ENCODE results near the gene UNC79. TPM values are rescaled to one million over a fixed set of nuclear protein-coding genes. Genes with fewer than 3 reads are reported as not detected.

Gene UNC79
- total and polyA plus RNA-seq, 7 experiments from 2014 or later: 0.05 to 0.15 (median 0.08) TPM; not detected in 3

DNA sequence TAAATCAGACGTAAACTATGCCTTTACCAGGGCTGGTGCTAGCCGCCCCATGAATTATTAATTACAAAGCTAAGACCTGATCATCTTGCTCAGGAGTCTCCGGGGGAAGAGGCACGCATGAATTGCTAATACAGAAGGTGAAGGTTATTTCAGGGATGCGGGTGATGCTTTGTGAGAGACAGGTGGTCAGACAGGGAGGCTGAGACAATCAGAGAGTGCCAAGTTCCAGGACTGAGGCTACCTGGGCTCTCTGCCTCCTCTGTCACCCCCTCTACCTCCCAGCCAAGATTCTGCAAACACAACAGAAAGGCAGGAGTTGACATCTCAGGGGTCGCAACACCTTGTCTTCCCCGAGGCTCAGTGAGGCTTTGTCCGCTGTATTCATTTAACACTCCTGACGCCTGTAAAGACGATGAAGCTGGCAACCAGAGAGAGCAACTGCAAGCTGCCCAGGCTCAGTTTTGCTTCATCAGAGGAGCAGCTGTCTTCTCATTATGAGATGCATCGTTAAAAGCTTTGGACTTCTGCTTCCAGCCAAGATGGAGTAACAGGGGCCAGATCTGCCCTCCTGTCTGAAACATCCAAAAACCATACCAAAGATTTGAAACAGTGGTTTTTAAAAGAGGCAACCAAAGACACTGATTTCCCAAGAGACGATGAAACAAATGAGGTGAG lies 311.0 kb downstream of the UNC79 start:
- peaks cover 3 to 15% (median 12%) of the 10 kb centered on the region in 5 donors for H3K27me3 Mint-ChIP-seq
- ATAC-seq: no peak
- ChIA-PET CTCF (no interaction called here), POLR2A (no interaction called here)
- no peaks in the 10 kb centered on the region for H3K36me3 Mint-ChIP-seq
- Histone ChIP-seq H3K4me1 (ENCODE audit: control insufficient read depth in 2 of 2, insufficient read depth in 2 of 2, low read length in 2 of 2) (no peaks in the 10 kb centered on the region), H3K27ac (ENCODE audit: low read depth, low read length) (no peak overlapping the region), H3K4me3 (ENCODE audit: low read length) (no peak overlapping the region), H3K36me3 (ENCODE audit: control insufficient read depth in 2 of 3, insufficient read depth in 3 of 3, low read length in 3 of 3) (no peaks in the 10 kb centered on the region), H3K9me3 (ENCODE audit: control insufficient read depth in 2 of 3, low read length in 3 of 3) (no peaks in the 10 kb centered on the region), H3K27me3 (ENCODE audit: control insufficient read depth in 2 of 2, insufficient read depth in 2 of 2, low read length in 2 of 2) (no peaks in the 10 kb centered on the region)
- H3K27ac Mint-ChIP-seq: no peak overlapping the region
- no peaks in the 10 kb centered on the region for H3K4me1 Mint-ChIP-seq
- no peaks in the 10 kb centered on the region for H3K9me3 Mint-ChIP-seq
- DNase-seq: no peak
- H3K4me3 Mint-ChIP-seq: no peak overlapping the region
- intact Hi-C loops (cut with micrococcal nuclease): no loop called here

GRCh38 chr14:93742761-93743160 lies 312.0 kb downstream of the UNC79 start:
- H3K27me3 Mint-ChIP-seq: peaks cover 3 to 8% (median 5%) of the 10 kb centered on the region in 5 donors
- DNase-seq: no peak
- H3K4me1 Mint-ChIP-seq: peaks cover 0 to 1% (median 0%) of the 10 kb centered on the region in 7 donors
- ChIA-PET CTCF (no interaction called here), POLR2A (no interaction called here)
- H3K27ac Mint-ChIP-seq: no peak overlapping the region
- ATAC-seq: no peak
- H3K9me3 Mint-ChIP-seq: peaks cover 0 to 4% (median 0%) of the 10 kb centered on the region in 11 donors
- Histone ChIP-seq H3K36me3 (ENCODE audit: control insufficient read depth in 2 of 3, insufficient read depth in 3 of 3, low read length in 3 of 3) (no peaks in the 10 kb centered on the region), H3K4me3 (ENCODE audit: low read length) (no peak overlapping the region), H3K4me1 (ENCODE audit: control insufficient read depth in 2 of 2, insufficient read depth in 2 of 2, low read length in 2 of 2) (no peaks in the 10 kb centered on the region), H3K9me3 (ENCODE audit: control insufficient read depth in 2 of 3, low read length in 3 of 3) (no peaks in the 10 kb centered on the region), H3K27me3 (ENCODE audit: control insufficient read depth in 2 of 2, insufficient read depth in 2 of 2, low read length in 2 of 2) (no peaks in the 10 kb centered on the region), H3K27ac (ENCODE audit: low read depth, low read length) (no peak overlapping the region)
- H3K4me3 Mint-ChIP-seq: no peak overlapping the region
- no peaks in the 10 kb centered on the region for H3K36me3 Mint-ChIP-seq
- intact Hi-C loops (cut with micrococcal nuclease): no loop called here

DNA sequence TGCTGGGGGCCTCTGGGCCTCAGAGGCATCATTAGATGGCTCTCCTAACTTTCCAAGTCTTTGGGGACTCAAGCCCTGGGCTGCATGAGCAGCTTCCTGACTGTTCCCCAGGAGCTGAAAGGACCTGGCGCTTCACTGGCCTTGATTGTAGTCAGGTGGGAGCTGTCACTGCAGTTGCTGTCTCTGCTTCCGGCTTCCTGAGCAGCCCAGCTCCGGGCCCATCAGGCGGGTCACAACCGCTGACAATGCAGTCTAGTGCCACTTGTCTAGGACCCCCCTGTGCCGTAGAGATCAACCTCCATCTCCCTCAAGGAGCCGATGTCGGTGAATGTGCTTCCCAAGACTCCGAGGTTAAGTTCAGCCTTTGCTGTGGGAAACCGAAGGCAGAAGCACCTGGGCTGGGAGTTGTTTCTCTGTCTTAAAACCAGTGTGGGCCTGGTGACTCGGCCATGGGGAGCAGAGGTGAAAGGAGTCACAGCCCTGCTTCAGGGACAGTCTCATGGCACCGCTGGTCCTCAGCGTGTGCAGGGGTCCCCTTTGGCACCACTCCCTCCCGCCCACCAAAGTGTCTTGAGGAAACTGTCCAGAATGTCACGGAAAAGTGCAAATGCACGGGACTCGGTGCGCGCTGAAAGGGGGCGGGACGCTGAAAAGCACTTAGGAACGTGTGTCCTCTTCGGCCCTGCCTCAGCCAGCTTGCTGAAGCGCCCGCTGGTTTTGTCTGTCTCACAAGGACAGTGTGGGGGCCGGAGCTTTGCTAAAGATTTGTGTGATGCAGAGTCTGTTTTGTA lies 312.7 kb downstream of the UNC79 start:
- no peak overlapping the region for H3K27ac Mint-ChIP-seq
- H3K9me3 Mint-ChIP-seq: peaks cover 0 to 6% (median 0%) of the 10 kb centered on the region in 11 donors
- peaks cover 0 to 3% (median 0%) of the 10 kb centered on the region in 7 donors for H3K4me1 Mint-ChIP-seq
- DNase-seq (no peak), ATAC-seq (no peak)
- no peaks in the 10 kb centered on the region for H3K4me1 ChIP-seq (ENCODE audit: control insufficient read depth in 2 of 2, insufficient read depth in 2 of 2, low read length in 2 of 2)
- POLR2A ChIA-PET: interaction anchor here (0.6 kb wide), 1 partner anchor 566 kb away, joined by 3 read pairs; no protein-coding TSS in a partner anchor
- no peak overlapping the region for H3K4me3 Mint-ChIP-seq
- no peaks in the 10 kb centered on the region for H3K9me3 ChIP-seq (ENCODE audit: control insufficient read depth in 2 of 3, low read length in 3 of 3)
- peaks cover 0 to 4% (median 0%) of the 10 kb centered on the region in 5 donors for H3K27me3 Mint-ChIP-seq
- no peak overlapping the region for H3K4me3 ChIP-seq (ENCODE audit: low read length)
- CTCF ChIA-PET: interaction anchor here (0.6 kb wide), 1 partner anchor 151 kb away, joined by 5 read pairs; no protein-coding TSS in a partner anchor
- no peak overlapping the region for H3K27ac ChIP-seq (ENCODE audit: low read depth, low read length)
- H3K27me3 ChIP-seq (ENCODE audit: control insufficient read depth in 2 of 2, insufficient read depth in 2 of 2, low read length in 2 of 2): no peaks in the 10 kb centered on the region
- no peaks in the 10 kb centered on the region for H3K36me3 Mint-ChIP-seq
- H3K36me3 ChIP-seq (ENCODE audit: control insufficient read depth in 2 of 3, insufficient read depth in 3 of 3, low read length in 3 of 3): no peaks in the 10 kb centered on the region
- intact Hi-C loops (cut with micrococcal nuclease): no loop called here

- no peak overlapping the region for H3K27ac Mint-ChIP-seq
- DNase-seq: no peak
- POLR2A ChIA-PET: interaction anchor here (0.6 kb wide), 1 partner anchor 566 kb away, joined by 3 read pairs; no protein-coding TSS in a partner anchor
These were observed 313.4 kb downstream of the UNC79 start for GRCh38 chr14:93744176-93744575.

GRCh38 chr14:93744876-93745275 lies 314.1 kb downstream of the UNC79 start:
- ATAC-seq (no peak), DNase-seq (no peak)
- Histone ChIP-seq H3K4me1 (ENCODE audit: control insufficient read depth in 2 of 2, insufficient read depth in 2 of 2, low read length in 2 of 2) (no peaks in the 10 kb centered on the region), H3K27ac (ENCODE audit: low read depth, low read length) (no peak overlapping the region), H3K27me3 (ENCODE audit: control insufficient read depth in 2 of 2, insufficient read depth in 2 of 2, low read length in 2 of 2) (no peaks in the 10 kb centered on the region), H3K9me3 (ENCODE audit: control insufficient read depth in 2 of 3, low read length in 3 of 3) (no peaks in the 10 kb centered on the region), H3K36me3 (ENCODE audit: control insufficient read depth in 2 of 3, insufficient read depth in 3 of 3, low read length in 3 of 3) (no peaks in the 10 kb centered on the region), H3K4me3 (ENCODE audit: low read length) (no peak overlapping the region)
- Mint-ChIP-seq H3K36me3 (no peaks in the 10 kb centered on the region), H3K27ac (no peak overlapping the region), H3K4me3 (no peak overlapping the region), H3K27me3 (peaks cover 0 to 4% (median 0%) of the 10 kb centered on the region in 5 donors), H3K4me1 (peaks cover 0 to 3% (median 0%) of the 10 kb centered on the region in 7 donors), H3K9me3 (peaks cover 0 to 6% (median 0%) of the 10 kb centered on the region in 11 donors)
- ChIA-PET POLR2A (no interaction called here), CTCF (no interaction called here)
- intact Hi-C loops (cut with micrococcal nuclease): no loop called here

More at GRCh38 chr14:93744176-93744575, 313.4 kb downstream of the UNC79 start:
- intact Hi-C loops (cut with micrococcal nuclease): no loop called here
- Histone ChIP-seq H3K27me3 (ENCODE audit: control insufficient read depth in 2 of 2, insufficient read depth in 2 of 2, low read length in 2 of 2) (no peaks in the 10 kb centered on the region), H3K27ac (ENCODE audit: low read depth, low read length) (no peak overlapping the region), H3K36me3 (ENCODE audit: control insufficient read depth in 2 of 3, insufficient read depth in 3 of 3, low read length in 3 of 3) (no peaks in the 10 kb centered on the region), H3K4me3 (ENCODE audit: low read length) (no peak overlapping the region), H3K4me1 (ENCODE audit: control insufficient read depth in 2 of 2, insufficient read depth in 2 of 2, low read length in 2 of 2) (no peaks in the 10 kb centered on the region), H3K9me3 (ENCODE audit: control insufficient read depth in 2 of 3, low read length in 3 of 3) (no peaks in the 10 kb centered on the region)
- Mint-ChIP-seq H3K4me3 (no peak overlapping the region), H3K27me3 (peaks cover 0 to 4% (median 0%) of the 10 kb centered on the region in 5 donors), H3K9me3 (peaks cover 0 to 6% (median 0%) of the 10 kb centered on the region in 11 donors), H3K4me1 (peaks cover 0 to 3% (median 0%) of the 10 kb centered on the region in 7 donors), H3K36me3 (no peaks in the 10 kb centered on the region)
- CTCF ChIA-PET: no interaction called here
- no peak for ATAC-seq

- Histone ChIP-seq H3K4me1 (ENCODE audit: control insufficient read depth in 2 of 2, insufficient read depth in 2 of 2, low read length in 2 of 2) (no peaks in the 10 kb centered on the region), H3K27me3 (ENCODE audit: control insufficient read depth in 2 of 2, insufficient read depth in 2 of 2, low read length in 2 of 2) (no peaks in the 10 kb centered on the region), H3K9me3 (ENCODE audit: control insufficient read depth in 2 of 3, low read length in 3 of 3) (no peaks in the 10 kb centered on the region), H3K4me3 (ENCODE audit: low read length) (no peak overlapping the region), H3K27ac (ENCODE audit: low read depth, low read length) (no peak overlapping the region), H3K36me3 (ENCODE audit: control insufficient read depth in 2 of 3, insufficient read depth in 3 of 3, low read length in 3 of 3) (no peaks in the 10 kb centered on the region)
- H3K9me3 Mint-ChIP-seq: peaks cover 0 to 6% (median 0%) of the 10 kb centered on the region in 11 donors
- ChIA-PET CTCF (no interaction called here), POLR2A (no interaction called here)
- H3K36me3 Mint-ChIP-seq: no peaks in the 10 kb centered on the region
- ATAC-seq: no peak
- H3K4me3 Mint-ChIP-seq: no peak overlapping the region
- H3K27me3 Mint-ChIP-seq: peaks cover 0 to 4% (median 0%) of the 10 kb centered on the region in 5 donors
- no peak for DNase-seq
- H3K4me1 Mint-ChIP-seq: peaks cover 0 to 3% (median 0%) of the 10 kb centered on the region in 7 donors
- intact Hi-C loops (cut with micrococcal nuclease): no loop called here
- H3K27ac Mint-ChIP-seq: no peak overlapping the region
These were observed 315.0 kb downstream of the UNC79 start for GRCh38 chr14:93745603-93746273.
